ENCODE data around the gene PITPNB.

DNA sequence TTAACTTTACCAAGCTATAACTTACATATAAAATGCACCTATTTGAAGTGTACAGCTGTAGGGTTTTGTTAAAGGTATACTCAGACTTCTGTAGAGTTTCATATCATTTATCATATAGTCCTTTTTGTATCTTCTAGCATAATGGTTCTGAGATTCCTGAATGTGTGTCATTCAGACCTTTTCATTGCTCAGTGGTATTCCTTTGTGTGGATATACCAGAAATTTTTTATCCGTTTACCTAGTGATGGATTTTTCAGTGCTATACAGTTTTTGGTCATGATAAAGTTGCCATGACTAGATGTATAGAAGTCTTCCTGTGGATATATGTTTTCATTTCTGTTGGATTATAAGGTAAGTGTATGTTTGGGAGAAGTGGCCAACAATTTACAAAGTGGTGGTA lies 6.3 kb upstream of the PITPNB start:
- TF ChIP-seq EZH2 (IDR thresholded peaks at IDR 0.05; ENCODE audit: borderline replicate concordance, low read length): no peak
- TF ChIP-seq, protein P1, sequence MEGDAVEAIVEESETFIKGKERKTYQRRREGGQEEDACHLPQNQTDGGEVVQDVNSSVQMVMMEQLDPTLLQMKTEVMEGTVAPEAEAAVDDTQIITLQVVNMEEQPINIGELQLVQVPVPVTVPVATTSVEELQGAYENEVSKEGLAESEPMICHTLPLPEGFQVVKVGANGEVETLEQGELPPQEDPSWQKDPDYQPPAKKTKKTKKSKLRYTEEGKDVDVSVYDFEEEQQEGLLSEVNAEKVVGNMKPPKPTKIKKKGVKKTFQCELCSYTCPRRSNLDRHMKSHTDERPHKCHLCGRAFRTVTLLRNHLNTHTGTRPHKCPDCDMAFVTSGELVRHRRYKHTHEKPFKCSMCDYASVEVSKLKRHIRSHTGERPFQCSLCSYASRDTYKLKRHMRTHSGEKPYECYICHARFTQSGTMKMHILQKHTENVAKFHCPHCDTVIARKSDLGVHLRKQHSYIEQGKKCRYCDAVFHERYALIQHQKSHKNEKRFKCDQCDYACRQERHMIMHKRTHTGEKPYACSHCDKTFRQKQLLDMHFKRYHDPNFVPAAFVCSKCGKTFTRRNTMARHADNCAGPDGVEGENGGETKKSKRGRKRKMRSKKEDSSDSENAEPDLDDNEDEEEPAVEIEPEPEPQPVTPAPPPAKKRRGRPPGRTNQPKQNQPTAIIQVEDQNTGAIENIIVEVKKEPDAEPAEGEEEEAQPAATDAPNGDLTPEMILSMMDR (IDR thresholded peaks at IDR 0.05; ENCODE audit: low read length): no peak
